Measurements from ENCODE around the gene LGALS3BP.
A peak's percentile ranks its signal among the peaks of the same experiment; 100 is the strongest.

Gene LGALS3BP

GRCh38 chr17:78933025-78933958, 46.4 kb downstream of the LGALS3BP start:
- Histone ChIP-seq H3K4me3 (no peak overlapping the region), H3K9me3 (no peaks in the 10 kb centered on the region), H3K36me3 (replicated peaks) (no peaks in the 10 kb centered on the region), H3K4me1 (no peaks in the 10 kb centered on the region), H3K27me3 (ENCODE audit: low read depth) (no peaks in the 10 kb centered on the region; the same call in 1 of the 2 replicates)
- in situ Hi-C loops (cut with MboI; ENCODE audit: low sequenced_read_pairs): no loop called here
- no peak for DNase-seq (ENCODE audit: low spot score in 2 of 2)

GRCh38 chr17:78929908-78930775, 49.6 kb downstream of the LGALS3BP start:
- no peaks in the 10 kb centered on the region; the same call in 1 of the 2 replicates for H3K27me3 ChIP-seq (ENCODE audit: low read depth)
- DNase-seq (ENCODE audit: low spot score in 2 of 2): no peak
- no peak overlapping the region for H3K4me3 ChIP-seq
- H3K4me1 ChIP-seq: peaks cover 3% of the 10 kb centered on the region; the same call in 1 of the 2 replicates
- in situ Hi-C loops (cut with MboI; ENCODE audit: low sequenced_read_pairs): no loop called here
- H3K9me3 ChIP-seq: no peaks in the 10 kb centered on the region
- H3K36me3 ChIP-seq (replicated peaks): no peaks in the 10 kb centered on the region

GRCh38 chr17:78925662-78926555, 53.8 kb downstream of the LGALS3BP start:
- no peaks in the 10 kb centered on the region for H3K36me3 ChIP-seq (replicated peaks)
- in situ Hi-C loops (cut with MboI; ENCODE audit: low sequenced_read_pairs): no loop called here
- H3K4me3 ChIP-seq: peak overlapping the region; percentile 27
- peaks cover 8% of the 10 kb centered on the region for H3K4me1 ChIP-seq
- no peaks in the 10 kb centered on the region for H3K27me3 ChIP-seq (ENCODE audit: low read depth)
- H3K9me3 ChIP-seq: no peaks in the 10 kb centered on the region
- peak in 1 of 2 experiments; percentile 52 for DNase-seq (ENCODE audit: low spot score in 2 of 2)

- DNase-seq (ENCODE audit: low spot score in 2 of 2): peak; percentile 84 to 92
- H3K9me3 ChIP-seq: no peaks in the 10 kb centered on the region
- peak within 1 kb of the TSS; percentile 34 for H3K4me3 ChIP-seq
- H3K36me3 ChIP-seq (replicated peaks): no peaks in the 10 kb centered on the region
- peaks cover 8% of the 10 kb centered on the region for H3K4me1 ChIP-seq
- in situ Hi-C loops (cut with MboI; ENCODE audit: low sequenced_read_pairs): no loop called here
- no peaks in the 10 kb centered on the region for H3K27me3 ChIP-seq (ENCODE audit: low read depth)
Measured at GRCh38 chr17:78925234-78925633, 54.5 kb downstream of the LGALS3BP start, which contains the start of gene TIMP2. Gene TIMP2 (minus strand): TSS chr17:78925387. CDS start chr17:78925088, 299 bp downstream.

GRCh38 chr17:78924481-78925151, 55.1 kb downstream of the LGALS3BP start:
- Histone ChIP-seq H3K27me3 (ENCODE audit: low read depth) (no peaks in the 10 kb centered on the region), H3K4me3 (peak overlapping the region; percentile 34), H3K9me3 (no peaks in the 10 kb centered on the region), H3K4me1 (peaks cover 8% of the 10 kb centered on the region), H3K36me3 (replicated peaks) (no peaks in the 10 kb centered on the region)
- in situ Hi-C loops (cut with MboI; ENCODE audit: low sequenced_read_pairs): no loop called here
- peak; percentile 39 to 61 for DNase-seq (ENCODE audit: low spot score in 2 of 2)

GRCh38 chr17:78923660-78924453, 55.9 kb downstream of the LGALS3BP start:
- Histone ChIP-seq H3K27me3 (ENCODE audit: low read depth) (no peaks in the 10 kb centered on the region), H3K9me3 (no peaks in the 10 kb centered on the region), H3K4me1 (peaks cover 8% of the 10 kb centered on the region), H3K36me3 (replicated peaks) (no peaks in the 10 kb centered on the region), H3K4me3 (peak overlapping the region; percentile 34)
- peak; percentile 26 to 75 for DNase-seq (ENCODE audit: low spot score in 2 of 2)
- in situ Hi-C loops (cut with MboI; ENCODE audit: low sequenced_read_pairs): no loop called here

GRCh38 chr17:78922816-78923498, 56.8 kb downstream of the LGALS3BP start:
- no peaks in the 10 kb centered on the region for H3K9me3 ChIP-seq
- no peak overlapping the region for H3K4me3 ChIP-seq
- peaks cover 8% of the 10 kb centered on the region for H3K4me1 ChIP-seq
- in situ Hi-C loops (cut with MboI; ENCODE audit: low sequenced_read_pairs): no loop called here
- no peaks in the 10 kb centered on the region for H3K27me3 ChIP-seq (ENCODE audit: low read depth)
- no peaks in the 10 kb centered on the region for H3K36me3 ChIP-seq (replicated peaks)
- DNase-seq (ENCODE audit: low spot score in 2 of 2): no peak

GRCh38 chr17:78921437-78921971, 58.2 kb downstream of the LGALS3BP start:
- no peak for DNase-seq (ENCODE audit: low spot score in 2 of 2)
- in situ Hi-C loops (cut with MboI; ENCODE audit: low sequenced_read_pairs): no loop called here
- H3K4me3 ChIP-seq: no peak overlapping the region

More at GRCh38 chr17:78921437-78921971, 58.2 kb downstream of the LGALS3BP start:
- H3K27me3 ChIP-seq (ENCODE audit: low read depth): no peaks in the 10 kb centered on the region
- H3K36me3 ChIP-seq (replicated peaks): no peaks in the 10 kb centered on the region
- H3K4me1 ChIP-seq: peaks cover 8% of the 10 kb centered on the region
- no peaks in the 10 kb centered on the region for H3K9me3 ChIP-seq
